Measurements from ENCODE around the gene EPB41L2.

EPB41L2 gene

DNA sequence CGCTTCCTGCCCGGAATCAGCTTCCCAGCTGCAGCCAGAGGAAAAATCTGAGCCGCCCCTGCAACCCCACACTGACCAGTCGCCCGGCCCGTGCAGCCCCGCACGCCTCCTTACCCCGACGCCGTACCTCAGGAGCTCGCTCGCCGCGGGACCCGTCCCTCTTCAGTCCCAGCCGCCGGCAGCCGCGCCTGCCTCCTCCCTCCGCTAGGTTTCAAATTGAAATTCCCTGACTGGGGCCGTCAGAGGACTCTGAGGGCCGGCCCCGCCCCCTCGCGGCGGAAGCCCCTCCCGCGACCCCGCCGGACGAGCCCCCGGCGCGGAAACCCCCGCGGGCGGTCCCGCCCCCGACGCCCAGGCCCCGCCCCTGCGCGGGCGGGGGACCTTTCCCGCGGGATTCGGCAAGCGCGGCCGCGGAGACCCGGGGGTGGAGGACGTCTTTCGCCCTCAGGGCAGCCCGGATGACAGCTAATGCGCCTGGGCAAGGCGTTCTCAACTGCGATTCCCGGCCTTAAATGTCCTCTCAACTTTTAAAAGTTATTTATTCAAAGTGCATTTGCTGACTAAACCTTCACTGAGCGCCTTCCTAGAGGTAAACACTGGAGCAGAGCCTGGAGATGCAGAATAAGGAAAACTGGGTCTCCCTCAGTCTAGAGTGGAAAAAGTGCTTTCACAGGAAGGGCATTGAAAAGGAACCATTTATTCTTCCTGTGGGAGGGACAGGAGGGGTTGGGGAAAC lies at the start of gene EPB41L2:
Gene EPB41L2, minus strand, starts transcription at position 218 of the 736 bp plus-strand sequence. CDS start 106,760 bp downstream, outside the sequence.
- TF ChIP-seq, protein P1, sequence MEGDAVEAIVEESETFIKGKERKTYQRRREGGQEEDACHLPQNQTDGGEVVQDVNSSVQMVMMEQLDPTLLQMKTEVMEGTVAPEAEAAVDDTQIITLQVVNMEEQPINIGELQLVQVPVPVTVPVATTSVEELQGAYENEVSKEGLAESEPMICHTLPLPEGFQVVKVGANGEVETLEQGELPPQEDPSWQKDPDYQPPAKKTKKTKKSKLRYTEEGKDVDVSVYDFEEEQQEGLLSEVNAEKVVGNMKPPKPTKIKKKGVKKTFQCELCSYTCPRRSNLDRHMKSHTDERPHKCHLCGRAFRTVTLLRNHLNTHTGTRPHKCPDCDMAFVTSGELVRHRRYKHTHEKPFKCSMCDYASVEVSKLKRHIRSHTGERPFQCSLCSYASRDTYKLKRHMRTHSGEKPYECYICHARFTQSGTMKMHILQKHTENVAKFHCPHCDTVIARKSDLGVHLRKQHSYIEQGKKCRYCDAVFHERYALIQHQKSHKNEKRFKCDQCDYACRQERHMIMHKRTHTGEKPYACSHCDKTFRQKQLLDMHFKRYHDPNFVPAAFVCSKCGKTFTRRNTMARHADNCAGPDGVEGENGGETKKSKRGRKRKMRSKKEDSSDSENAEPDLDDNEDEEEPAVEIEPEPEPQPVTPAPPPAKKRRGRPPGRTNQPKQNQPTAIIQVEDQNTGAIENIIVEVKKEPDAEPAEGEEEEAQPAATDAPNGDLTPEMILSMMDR (IDR thresholded peaks at IDR 0.05) = no peak

DNA sequence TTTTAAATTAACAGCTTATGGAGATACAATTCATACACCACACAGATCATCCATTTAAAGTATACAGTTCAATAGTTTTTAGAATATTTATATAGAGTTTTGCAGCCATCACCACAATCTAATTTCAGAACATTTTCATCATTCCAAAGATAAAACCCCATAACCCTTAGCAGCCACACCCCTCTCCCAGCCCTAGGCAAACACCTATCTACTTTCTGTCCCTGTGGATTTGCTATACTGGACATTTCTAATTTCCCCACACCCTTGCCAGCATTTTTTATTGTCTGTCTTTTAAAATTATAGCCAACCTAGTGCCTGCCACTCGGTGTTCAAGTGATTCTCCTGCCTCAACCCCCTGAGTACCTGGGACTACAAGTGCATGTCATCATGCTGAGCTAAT lies 49.2 kb upstream of the EPB41L2 start:
- TF ChIP-seq, protein P1 (IDR thresholded peaks at IDR 0.05) = no peak

DNA sequence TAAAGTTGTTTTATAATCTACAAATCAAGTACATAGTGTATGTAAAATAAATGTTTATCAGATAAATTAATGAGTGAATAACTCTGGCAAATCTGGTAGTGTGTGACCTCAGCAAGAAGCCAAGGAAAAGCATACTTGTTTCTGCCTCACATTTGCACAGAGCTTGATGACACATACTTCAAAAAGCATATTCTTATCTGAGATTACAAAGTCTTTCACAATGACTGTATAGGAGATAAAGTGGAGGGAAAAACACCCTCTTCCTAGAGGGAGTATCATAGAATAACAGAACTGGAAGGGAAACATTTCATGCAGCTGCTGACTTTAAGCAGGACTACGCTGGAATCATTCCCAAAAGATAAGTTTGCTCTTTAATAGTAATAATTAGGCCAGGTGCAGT lies 44.1 kb upstream of the EPB41L2 start:
- TF ChIP-seq, protein P1 (IDR thresholded peaks at IDR 0.05) = no peak

DNA sequence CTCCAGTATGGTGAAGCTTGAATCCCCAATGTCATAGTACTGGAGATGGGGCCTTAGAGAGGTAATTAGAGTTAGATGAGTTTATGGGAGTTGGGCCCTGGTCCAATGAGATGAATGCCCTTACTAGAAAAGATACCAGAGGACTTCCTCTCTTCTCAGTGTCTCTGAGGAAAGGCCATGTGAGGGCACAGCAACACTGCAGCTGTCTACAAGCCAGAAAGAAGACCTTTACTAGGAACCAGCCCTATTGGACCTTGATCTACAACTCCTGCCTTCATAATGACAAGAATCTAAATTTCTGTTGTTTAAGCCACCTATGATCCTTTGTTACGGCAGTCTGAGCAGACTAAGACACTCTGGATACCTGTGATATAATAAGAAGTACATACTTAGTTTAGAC lies 40.9 kb upstream of the EPB41L2 start:
- TF ChIP-seq, protein P1 (IDR thresholded peaks at IDR 0.05) = no peak

DNA sequence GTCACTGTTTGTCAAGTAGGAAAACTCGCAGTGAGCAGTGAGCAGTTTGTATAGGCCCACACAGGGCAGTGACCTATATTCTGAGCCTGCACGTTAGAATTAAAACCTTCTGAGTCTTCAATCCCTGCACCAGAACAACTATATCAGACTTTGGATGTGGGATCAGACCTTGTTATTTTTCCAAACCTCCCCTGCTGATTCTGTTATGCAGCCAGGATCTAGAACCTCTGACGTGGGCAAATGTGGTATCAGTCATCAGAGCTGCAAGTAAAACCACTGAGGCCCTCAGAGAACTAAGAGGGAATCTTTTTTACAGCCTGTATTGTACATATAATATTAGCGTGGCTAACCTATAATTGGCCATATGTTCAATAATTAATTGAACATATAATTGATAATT lies 40.3 kb upstream of the EPB41L2 start:
- TF ChIP-seq, protein P1 (IDR thresholded peaks at IDR 0.05) = no peak

DNA sequence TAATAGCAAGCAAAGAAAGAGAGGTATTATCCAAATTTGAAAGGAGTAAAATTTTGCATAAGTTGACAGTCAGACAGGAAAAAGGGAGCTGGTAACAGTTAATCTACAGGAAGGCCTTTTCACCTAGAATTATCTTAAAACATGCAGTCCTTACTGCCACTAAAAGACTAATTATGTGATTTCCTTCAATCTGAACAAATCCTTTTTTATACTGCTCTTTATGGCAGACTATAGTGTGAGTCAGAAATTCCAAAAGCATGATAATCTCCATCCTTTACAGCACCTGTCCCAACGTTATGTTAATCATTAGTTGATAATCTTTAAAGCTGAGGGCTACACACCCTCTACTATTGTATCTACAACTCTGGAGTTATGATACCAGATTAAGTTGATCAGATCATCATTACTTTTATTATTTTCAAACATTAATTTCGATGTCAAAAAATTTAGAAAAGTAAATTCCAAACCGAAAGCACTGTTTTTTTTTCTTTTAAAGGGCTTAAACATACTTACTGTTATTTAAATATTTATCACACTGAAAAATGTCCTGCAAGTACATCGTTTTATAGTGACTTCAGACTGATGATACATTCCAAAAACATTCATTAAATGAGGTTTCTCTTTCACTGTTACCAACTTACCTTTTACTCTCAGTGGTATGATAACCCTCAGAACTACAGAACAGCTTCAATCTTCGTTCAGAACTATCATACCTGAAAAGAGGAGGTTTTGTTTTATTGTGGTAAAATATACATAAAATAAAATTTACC lies 39.1 kb upstream of the EPB41L2 start:
- TF ChIP-seq, protein P1 (IDR thresholded peaks at IDR 0.05) = no peak

DNA sequence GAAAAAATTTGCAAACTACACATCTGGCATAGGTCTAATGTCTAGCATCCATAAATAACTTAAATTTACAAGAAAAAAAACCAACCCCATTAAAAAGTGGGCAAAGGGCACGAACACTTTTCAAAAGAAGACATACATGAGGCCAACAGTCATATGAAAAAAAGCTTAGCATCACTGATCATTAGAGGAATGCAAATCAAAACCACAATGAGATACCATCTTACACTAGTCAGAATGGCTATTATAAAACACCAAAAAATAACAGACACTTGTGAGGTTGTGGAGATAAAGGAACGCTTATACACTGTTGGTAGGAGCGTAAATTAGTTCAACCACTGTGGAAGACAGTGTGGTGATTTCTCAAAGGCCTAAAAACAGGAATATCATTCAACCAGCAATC lies 33.7 kb upstream of the EPB41L2 start:
- TF ChIP-seq, protein P1 (IDR thresholded peaks at IDR 0.05) = no peak
